Measurements from ENCODE around the gene GZMM.

Gene GZMM

GRCh38 chr19:593505-593904 is 49.7 kb downstream of the GZMM start:
- Histone ChIP-seq H3K9me3 (ENCODE audit: severe bottlenecking) (no peaks in the 10 kb centered on the region), H3K27me3 (ENCODE audit: insufficient read depth, poor library complexity, severe bottlenecking) (peaks cover 26% of the 10 kb centered on the region), H3K36me3 (ENCODE audit: low read depth) (no peaks in the 10 kb centered on the region), H3K4me3 (ENCODE audit: severe bottlenecking) (no peak overlapping the region), H3K4me1 (ENCODE audit: insufficient read depth, poor library complexity, severe bottlenecking) (no peaks in the 10 kb centered on the region), H3K27ac (ENCODE audit: poor library complexity, severe bottlenecking) (no peak overlapping the region)
- ATAC-seq (ENCODE audit: low read depth) (no peak), DNase-seq (ENCODE audit: low spot score) (no peak)
- no peak for TF ChIP-seq CTCF (IDR thresholded peaks at IDR 0.05; ENCODE audit: poor library complexity, severe bottlenecking)

GRCh38 chr19:594265-594870 is 50.5 kb downstream of the GZMM start:
- Histone ChIP-seq H3K4me3 (ENCODE audit: severe bottlenecking) (no peak overlapping the region), H3K4me1 (ENCODE audit: insufficient read depth, poor library complexity, severe bottlenecking) (no peaks in the 10 kb centered on the region), H3K27ac (ENCODE audit: poor library complexity, severe bottlenecking) (no peak overlapping the region), H3K27me3 (ENCODE audit: insufficient read depth, poor library complexity, severe bottlenecking) (peaks cover 18% of the 10 kb centered on the region), H3K36me3 (ENCODE audit: low read depth) (no peaks in the 10 kb centered on the region), H3K9me3 (ENCODE audit: severe bottlenecking) (no peaks in the 10 kb centered on the region)
- ATAC-seq (ENCODE audit: low read depth) (no peak), DNase-seq (ENCODE audit: low spot score) (no peak)
- TF ChIP-seq CTCF (IDR thresholded peaks at IDR 0.05; ENCODE audit: poor library complexity, severe bottlenecking): no peak

GRCh38 chr19:595326-596262 is 51.7 kb downstream of the GZMM start:
- ATAC-seq (ENCODE audit: low read depth) (no peak; the same call in 2 of the 3 replicates), DNase-seq (ENCODE audit: low spot score) (no peak)
- Histone ChIP-seq H3K27me3 (ENCODE audit: insufficient read depth, poor library complexity, severe bottlenecking) (peaks cover 13% of the 10 kb centered on the region), H3K4me3 (ENCODE audit: severe bottlenecking) (no peak overlapping the region), H3K4me1 (ENCODE audit: insufficient read depth, poor library complexity, severe bottlenecking) (no peaks in the 10 kb centered on the region), H3K27ac (ENCODE audit: poor library complexity, severe bottlenecking) (no peak overlapping the region), H3K9me3 (ENCODE audit: severe bottlenecking) (no peaks in the 10 kb centered on the region), H3K36me3 (ENCODE audit: low read depth) (no peaks in the 10 kb centered on the region)
- no peak for TF ChIP-seq CTCF (IDR thresholded peaks at IDR 0.05; ENCODE audit: poor library complexity, severe bottlenecking)

GRCh38 chr19:596263-596655 is 52.4 kb downstream of the GZMM start:
- Histone ChIP-seq H3K27me3 (ENCODE audit: insufficient read depth, poor library complexity, severe bottlenecking) (peaks cover 7% of the 10 kb centered on the region), H3K36me3 (ENCODE audit: low read depth) (no peaks in the 10 kb centered on the region), H3K4me1 (ENCODE audit: insufficient read depth, poor library complexity, severe bottlenecking) (no peaks in the 10 kb centered on the region), H3K27ac (ENCODE audit: poor library complexity, severe bottlenecking) (no peak overlapping the region), H3K4me3 (ENCODE audit: severe bottlenecking) (no peak overlapping the region), H3K9me3 (ENCODE audit: severe bottlenecking) (no peaks in the 10 kb centered on the region)
- TF ChIP-seq CTCF (IDR thresholded peaks at IDR 0.05; ENCODE audit: poor library complexity, severe bottlenecking): no peak
- ATAC-seq (ENCODE audit: low read depth) (no peak), DNase-seq (ENCODE audit: low spot score) (no peak)
